Choroid plexus epithelial cell (primary cell): ENCODE measurements around the gene MOB3B.

ENCODE experiments used
- DNase-seq: peaks from one replicate; pipeline ENCODE4 v3.0.0-alpha.2; 2010; ENCODE audit warnings: low read depth
- H3K4me3 ChIP-seq: 2 replicates; pipeline ENCODE4 v1.5.1; 2011; ENCODE audit warnings: low read depth, mild to moderate bottlenecking, control low read depth, low read length, moderate library complexity
- TF ChIP-seq, protein P1 (sequence below): conservative IDR thresholded peaks from 2 replicates; pipeline ENCODE4 v1.5.1; 2011; ENCODE audit warnings: low read depth, mild to moderate bottlenecking, control low read depth, inconsistent platforms, low read length, moderate library complexity

Gene MOB3B

DNA sequence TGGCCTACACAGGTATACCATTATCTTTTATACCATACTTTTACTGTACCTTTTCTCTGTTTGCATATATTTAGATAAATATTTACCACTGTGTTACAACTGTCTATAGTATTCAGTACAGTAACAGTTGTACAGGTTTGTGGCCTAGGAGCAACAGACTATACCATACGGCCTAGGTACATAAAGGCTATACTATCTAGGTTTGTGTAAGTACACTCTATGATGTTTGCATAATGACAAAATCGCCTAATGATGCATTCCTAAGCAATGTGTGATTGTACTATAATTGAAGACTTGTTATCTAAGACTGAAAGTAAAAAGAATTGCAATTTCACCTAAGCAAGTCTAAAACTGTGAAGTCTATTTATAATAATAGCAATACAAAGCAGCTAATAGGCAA, 39.8 kb upstream of the MOB3B start:
- H3K4me3 ChIP-seq = no peak overlapping the region
- no peak for DNase-seq
- TF ChIP-seq, protein P1, sequence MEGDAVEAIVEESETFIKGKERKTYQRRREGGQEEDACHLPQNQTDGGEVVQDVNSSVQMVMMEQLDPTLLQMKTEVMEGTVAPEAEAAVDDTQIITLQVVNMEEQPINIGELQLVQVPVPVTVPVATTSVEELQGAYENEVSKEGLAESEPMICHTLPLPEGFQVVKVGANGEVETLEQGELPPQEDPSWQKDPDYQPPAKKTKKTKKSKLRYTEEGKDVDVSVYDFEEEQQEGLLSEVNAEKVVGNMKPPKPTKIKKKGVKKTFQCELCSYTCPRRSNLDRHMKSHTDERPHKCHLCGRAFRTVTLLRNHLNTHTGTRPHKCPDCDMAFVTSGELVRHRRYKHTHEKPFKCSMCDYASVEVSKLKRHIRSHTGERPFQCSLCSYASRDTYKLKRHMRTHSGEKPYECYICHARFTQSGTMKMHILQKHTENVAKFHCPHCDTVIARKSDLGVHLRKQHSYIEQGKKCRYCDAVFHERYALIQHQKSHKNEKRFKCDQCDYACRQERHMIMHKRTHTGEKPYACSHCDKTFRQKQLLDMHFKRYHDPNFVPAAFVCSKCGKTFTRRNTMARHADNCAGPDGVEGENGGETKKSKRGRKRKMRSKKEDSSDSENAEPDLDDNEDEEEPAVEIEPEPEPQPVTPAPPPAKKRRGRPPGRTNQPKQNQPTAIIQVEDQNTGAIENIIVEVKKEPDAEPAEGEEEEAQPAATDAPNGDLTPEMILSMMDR = no peak

GRCh38 chr9:27566118-27566517, 36.5 kb upstream of the MOB3B start:
- no peak overlapping the region for H3K4me3 ChIP-seq
- peak; percentile 24 for DNase-seq
- TF ChIP-seq, protein P1 = no peak

DNA sequence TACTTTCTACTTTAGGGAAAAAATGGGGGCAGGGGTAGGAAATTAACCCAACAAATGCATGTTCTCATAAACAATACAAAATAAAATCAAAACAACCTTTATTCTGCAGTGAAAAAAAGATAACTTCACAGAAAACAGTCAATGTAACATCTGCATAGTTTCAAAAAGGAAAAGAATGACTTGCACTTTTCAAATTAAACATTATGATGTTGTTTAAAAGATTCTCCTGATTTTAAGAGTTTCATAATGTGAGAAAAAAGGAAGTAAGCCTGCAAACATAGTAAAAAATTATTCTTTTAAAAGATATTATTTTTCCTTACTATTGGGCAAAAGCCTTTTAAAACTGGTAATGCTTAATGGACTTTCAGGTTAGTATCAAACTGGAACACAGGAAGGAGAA, 36.1 kb upstream of the MOB3B start:
- no peak overlapping the region for H3K4me3 ChIP-seq
- DNase-seq = no peak
- TF ChIP-seq, protein P1 = no peak

- H3K4me3 ChIP-seq = no peak overlapping the region
- DNase-seq = no peak
- TF ChIP-seq, protein P1 = no peak
Observed at GRCh38 chr9:27564670-27565069, 35.1 kb upstream of the MOB3B start.

DNA sequence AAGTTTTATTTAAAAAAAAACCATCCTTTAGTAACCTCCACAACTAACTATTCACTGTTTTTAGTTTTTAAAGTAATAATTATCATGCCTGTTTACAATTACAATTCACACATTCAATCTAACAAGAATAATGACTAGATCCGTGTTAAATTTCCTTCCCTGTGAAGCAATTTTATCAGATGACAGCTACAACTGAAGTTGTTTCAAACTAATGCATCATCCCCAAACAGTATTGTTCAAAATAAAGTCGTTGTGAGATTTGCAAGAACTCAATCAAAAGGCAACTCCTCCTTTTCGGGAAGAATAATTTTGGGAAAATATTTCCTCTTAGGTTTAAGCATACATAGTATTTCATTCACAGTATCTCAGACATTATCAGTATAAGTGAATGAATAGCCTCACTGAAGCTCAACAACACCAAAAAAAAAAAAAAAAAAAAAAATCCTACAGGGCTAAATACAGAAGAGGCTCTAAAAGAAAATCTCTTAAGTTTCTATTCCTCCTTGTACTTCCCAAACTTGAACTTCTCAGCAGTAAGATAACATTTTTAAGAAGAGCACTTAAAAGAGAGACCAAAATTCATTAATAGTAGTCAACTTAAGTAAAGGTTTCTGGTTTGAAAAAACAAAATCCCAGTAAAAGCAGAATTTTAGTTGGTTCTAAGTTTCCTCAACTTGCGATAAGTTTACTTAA, 34.3 kb upstream of the MOB3B start:
- H3K4me3 ChIP-seq = no peak overlapping the region
- TF ChIP-seq, protein P1 = no peak
- no peak for DNase-seq

- DNase-seq = no peak
- TF ChIP-seq, protein P1 = no peak
- no peak overlapping the region for H3K4me3 ChIP-seq
Observed at GRCh38 chr9:27561685-27562084, 32.1 kb upstream of the MOB3B start.

- TF ChIP-seq, protein P1 = no peak
- H3K4me3 ChIP-seq = no peak overlapping the region
- no peak for DNase-seq
Observed at GRCh38 chr9:27560457-27560856, 30.8 kb upstream of the MOB3B start.
